ENCODE results near the gene PTPN6.
A peak's percentile ranks its signal among the peaks of the same experiment; 100 is the strongest.

PTPN6 gene

DNA sequence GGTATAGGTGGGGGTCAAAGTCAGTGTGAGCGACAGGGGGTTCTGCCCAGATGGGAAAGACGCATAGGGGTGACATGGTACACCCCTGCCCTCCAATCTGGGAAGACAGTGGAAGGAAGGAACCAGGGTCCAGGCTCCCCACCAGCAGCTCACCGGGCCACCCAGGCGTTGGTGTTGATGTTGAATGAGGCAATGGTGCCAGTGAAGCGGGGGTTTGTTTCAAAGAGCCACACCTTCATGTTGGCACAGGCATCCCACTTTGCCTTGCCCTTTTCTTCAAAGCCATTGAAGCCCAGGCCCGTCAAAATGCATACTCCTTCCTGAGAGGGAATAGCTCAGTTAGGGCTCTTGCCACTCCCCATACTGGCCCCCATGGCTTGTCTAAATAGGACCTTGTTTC, 27.0 kb downstream of the PTPN6 start:
- TF ChIP-seq, protein P1, sequence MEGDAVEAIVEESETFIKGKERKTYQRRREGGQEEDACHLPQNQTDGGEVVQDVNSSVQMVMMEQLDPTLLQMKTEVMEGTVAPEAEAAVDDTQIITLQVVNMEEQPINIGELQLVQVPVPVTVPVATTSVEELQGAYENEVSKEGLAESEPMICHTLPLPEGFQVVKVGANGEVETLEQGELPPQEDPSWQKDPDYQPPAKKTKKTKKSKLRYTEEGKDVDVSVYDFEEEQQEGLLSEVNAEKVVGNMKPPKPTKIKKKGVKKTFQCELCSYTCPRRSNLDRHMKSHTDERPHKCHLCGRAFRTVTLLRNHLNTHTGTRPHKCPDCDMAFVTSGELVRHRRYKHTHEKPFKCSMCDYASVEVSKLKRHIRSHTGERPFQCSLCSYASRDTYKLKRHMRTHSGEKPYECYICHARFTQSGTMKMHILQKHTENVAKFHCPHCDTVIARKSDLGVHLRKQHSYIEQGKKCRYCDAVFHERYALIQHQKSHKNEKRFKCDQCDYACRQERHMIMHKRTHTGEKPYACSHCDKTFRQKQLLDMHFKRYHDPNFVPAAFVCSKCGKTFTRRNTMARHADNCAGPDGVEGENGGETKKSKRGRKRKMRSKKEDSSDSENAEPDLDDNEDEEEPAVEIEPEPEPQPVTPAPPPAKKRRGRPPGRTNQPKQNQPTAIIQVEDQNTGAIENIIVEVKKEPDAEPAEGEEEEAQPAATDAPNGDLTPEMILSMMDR (IDR thresholded peaks at IDR 0.05): no peak
- Mint-ChIP-seq H3K27me3 (ENCODE audit: low read depth, poor library complexity) (peaks cover 4% of the 10 kb centered on the region), H3K4me3 (no peak overlapping the region), H3K27ac (peak overlapping the region; percentile 80), H3K4me1 (peaks cover 6% of the 10 kb centered on the region), H3K36me3 (ENCODE audit: low read depth) (peaks cover 57% of the 10 kb centered on the region), H3K9me3 (no peaks in the 10 kb centered on the region)
- DNase-seq: no peak

DNA sequence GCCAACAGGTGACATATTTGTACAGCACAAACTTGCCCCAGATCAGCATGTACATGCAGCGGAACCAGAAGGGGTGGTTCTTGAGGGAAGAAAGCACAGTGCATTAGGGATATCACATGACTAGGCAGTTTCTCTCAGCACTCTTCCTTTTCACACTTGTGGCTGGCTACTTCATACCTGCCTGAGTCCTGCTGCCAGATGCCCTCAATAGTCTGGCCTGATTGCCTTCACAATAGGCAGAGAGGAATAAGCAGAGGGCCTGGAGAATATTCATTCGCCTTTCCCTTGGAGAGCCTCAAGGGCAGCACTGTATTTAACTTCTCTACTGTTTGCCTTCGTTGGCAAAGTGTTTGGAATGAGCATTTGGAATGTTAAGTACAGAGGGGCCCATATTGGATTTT, 27.5 kb downstream of the PTPN6 start:
- Mint-ChIP-seq H3K9me3 (no peaks in the 10 kb centered on the region), H3K36me3 (ENCODE audit: low read depth) (peaks cover 61% of the 10 kb centered on the region), H3K27me3 (ENCODE audit: low read depth, poor library complexity) (no peaks in the 10 kb centered on the region), H3K4me3 (no peak overlapping the region), H3K4me1 (peaks cover 1% of the 10 kb centered on the region), H3K27ac (peak overlapping the region; percentile 80)
- no peak for DNase-seq
- TF ChIP-seq, protein P1 (IDR thresholded peaks at IDR 0.05): no peak

DNA sequence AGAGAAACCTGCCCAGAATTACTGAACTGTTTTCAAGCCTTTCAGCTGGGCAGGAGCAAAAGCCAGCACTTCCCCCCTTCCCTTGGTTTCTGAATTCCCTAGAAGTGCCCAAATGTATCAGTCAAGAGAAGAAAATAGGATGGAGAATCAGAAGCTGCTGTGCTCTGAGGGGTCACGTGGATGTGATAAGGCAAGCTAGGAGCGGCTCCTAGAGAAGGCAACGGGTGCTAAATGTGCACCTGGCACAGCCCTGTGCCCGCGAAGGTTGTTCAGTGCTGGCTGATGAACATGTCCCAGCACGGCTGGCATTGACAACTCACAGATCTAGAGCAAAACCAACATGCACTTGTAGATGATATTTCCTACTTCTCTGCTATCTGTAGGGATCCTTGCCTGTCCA, 27.9 kb downstream of the PTPN6 start:
- peak overlapping the region; percentile 83 for H3K27ac Mint-ChIP-seq
- peaks cover 60% of the 10 kb centered on the region for H3K36me3 Mint-ChIP-seq (ENCODE audit: low read depth)
- no peaks in the 10 kb centered on the region for H3K4me1 Mint-ChIP-seq
- H3K9me3 Mint-ChIP-seq: no peaks in the 10 kb centered on the region
- DNase-seq: no peak
- no peak overlapping the region for H3K4me3 Mint-ChIP-seq
- TF ChIP-seq, protein P1 (IDR thresholded peaks at IDR 0.05): no peak
- H3K27me3 Mint-ChIP-seq (ENCODE audit: low read depth, poor library complexity): no peaks in the 10 kb centered on the region

DNA sequence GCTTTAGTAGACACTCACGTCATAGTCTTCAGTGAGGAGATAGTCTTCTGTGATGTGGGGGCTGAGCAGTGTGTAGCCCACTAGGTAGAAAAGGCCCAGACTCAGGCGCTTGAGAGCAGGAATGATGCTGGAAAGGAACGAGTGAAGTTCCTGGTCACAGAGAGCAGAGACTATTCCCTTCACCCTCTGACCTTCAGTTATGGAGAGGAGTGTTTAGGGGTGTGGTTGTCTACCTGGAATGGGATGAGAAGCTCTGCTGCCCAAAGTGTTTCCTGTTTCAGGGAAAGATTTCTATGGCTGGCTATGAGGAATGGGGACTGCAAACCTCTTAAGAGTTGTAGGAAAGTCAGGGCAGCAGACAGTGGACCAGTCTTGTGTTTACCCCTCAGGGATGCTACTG, 28.3 kb downstream of the PTPN6 start:
- H3K36me3 Mint-ChIP-seq (ENCODE audit: low read depth): peaks cover 59% of the 10 kb centered on the region
- H3K27me3 Mint-ChIP-seq (ENCODE audit: low read depth, poor library complexity): no peaks in the 10 kb centered on the region
- no peak overlapping the region for H3K4me3 Mint-ChIP-seq
- H3K9me3 Mint-ChIP-seq: no peaks in the 10 kb centered on the region
- TF ChIP-seq, protein P1 (IDR thresholded peaks at IDR 0.05): no peak
- no peak for DNase-seq
- H3K4me1 Mint-ChIP-seq: no peaks in the 10 kb centered on the region
- peak overlapping the region; percentile 83 for H3K27ac Mint-ChIP-seq

DNA sequence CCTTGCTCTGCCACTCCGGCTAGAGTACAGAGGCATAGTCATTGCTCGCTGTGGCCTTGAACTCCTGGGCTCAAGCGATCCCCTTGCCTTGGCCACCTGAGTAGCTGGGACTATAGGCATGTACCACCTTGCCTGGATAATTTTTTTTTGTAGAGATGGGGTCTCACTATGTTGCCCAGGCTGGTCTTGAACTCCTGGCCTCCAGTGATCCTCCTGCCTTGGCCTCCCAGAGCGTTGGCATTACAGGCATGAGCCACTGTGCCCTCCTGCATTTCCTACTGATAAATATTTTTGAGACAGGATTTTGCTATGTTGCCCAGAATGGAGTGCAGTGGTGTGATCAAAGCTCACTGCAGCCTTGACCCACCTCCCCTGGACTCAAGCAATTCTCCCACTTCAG, 28.9 kb downstream of the PTPN6 start:
- Mint-ChIP-seq H3K4me3 (no peak overlapping the region), H3K36me3 (ENCODE audit: low read depth) (peaks cover 57% of the 10 kb centered on the region), H3K27ac (peak overlapping the region; percentile 22)

DNA sequence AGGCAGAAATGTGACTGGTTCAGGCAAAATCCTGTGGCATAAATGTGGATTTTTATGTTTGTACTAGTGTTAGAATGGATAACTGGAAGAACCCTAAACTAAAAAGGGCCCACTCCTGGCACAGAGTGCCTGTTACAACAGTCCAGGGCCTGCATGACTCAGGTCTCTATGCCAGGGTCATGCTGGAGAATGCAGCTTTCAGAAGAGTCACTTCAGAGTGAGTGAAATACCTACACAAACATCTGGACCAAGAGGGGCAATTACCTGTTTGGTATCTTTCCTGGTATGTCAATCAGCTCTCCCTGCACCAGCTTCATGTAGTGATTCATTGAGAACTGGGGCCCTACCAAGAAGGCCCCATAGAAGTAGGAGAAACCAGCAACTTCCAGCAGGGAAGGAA, 29.6 kb downstream of the PTPN6 start:
- H3K9me3 Mint-ChIP-seq: no peaks in the 10 kb centered on the region
- no peak overlapping the region for H3K4me3 Mint-ChIP-seq
- H3K27ac Mint-ChIP-seq: peak overlapping the region; percentile 32
- no peaks in the 10 kb centered on the region for H3K27me3 Mint-ChIP-seq (ENCODE audit: low read depth, poor library complexity)
- TF ChIP-seq, protein P1 (IDR thresholded peaks at IDR 0.05): no peak
- H3K36me3 Mint-ChIP-seq (ENCODE audit: low read depth): peaks cover 53% of the 10 kb centered on the region
- no peaks in the 10 kb centered on the region for H3K4me1 Mint-ChIP-seq
- DNase-seq: no peak

More for the DNA sequence above, 28.9 kb downstream of the PTPN6 start:
- Mint-ChIP-seq H3K27me3 (ENCODE audit: low read depth, poor library complexity) (no peaks in the 10 kb centered on the region), H3K4me1 (no peaks in the 10 kb centered on the region), H3K9me3 (no peaks in the 10 kb centered on the region)
- TF ChIP-seq, protein P1 (IDR thresholded peaks at IDR 0.05): no peak
- no peak for DNase-seq
